Kidney (tissue), 14 donors: ENCODE results near the gene FNBP1. TPM values are rescaled to one million over a fixed set of nuclear protein-coding genes. Genes with fewer than 3 reads are reported as not detected.

ENCODE experiments used
- DNase-seq, 5 donors: peaks; one replicate each; pipeline ENCODE4 v3.0.0-alpha.2; 2013 to 2020
- FAIRE-seq: peaks from 2 replicates; lab custom pipeline; 2012; peaks lifted over from hg19 to GRCh38; lab: Jason Lieb, UNC
- H3K27ac ChIP-seq, 2 donors: one replicate each; pipeline ENCODE4 v1.7.0; 2013; ENCODE audit warnings: low read depth in 2 of 2, low read length in 2 of 2, inconsistent platforms in 1 of 2
- H3K27me3 ChIP-seq: one replicate; pipeline ENCODE4 v1.7.1; 2013; ENCODE audit warnings: low read length, inconsistent platforms; ENCODE audit not compliant: control insufficient read depth, insufficient read depth
- H3K36me3 ChIP-seq, 3 donors: one replicate each; pipeline versions ENCODE4 v1.7.0 to v1.7.1; 2013; ENCODE audit warnings: low read length in 3 of 3, control low read depth in 1 of 3, inconsistent platforms in 1 of 3; ENCODE audit not compliant: insufficient read depth in 3 of 3, control insufficient read depth in 2 of 3
- H3K4me1 ChIP-seq, 3 donors: one replicate each; pipeline versions ENCODE4 v1.7.0 to v1.7.1; 2013; ENCODE audit warnings: low read length in 3 of 3, inconsistent platforms in 1 of 3, low read depth in 1 of 3; ENCODE audit not compliant: control insufficient read depth in 2 of 3, insufficient read depth in 2 of 3
- H3K4me3 ChIP-seq, 3 donors: one replicate each; pipeline versions ENCODE4 v1.7.0 to v1.8.1; 2013; ENCODE audit warnings: low read length in 3 of 3, control low read depth in 1 of 3, inconsistent platforms in 1 of 3
- H3K9ac ChIP-seq, 3 donors: one replicate each; pipeline versions ENCODE4 v1.7.0 to v1.7.1; 2013; ENCODE audit warnings: low read length in 3 of 3, control low read depth in 1 of 3, inconsistent platforms in 1 of 3
- H3K9me3 ChIP-seq, 3 donors: one replicate each; pipeline versions ENCODE4 v1.7.0 to v1.7.1; 2013; ENCODE audit warnings: low read length in 3 of 3, control low read depth in 1 of 3, inconsistent platforms in 1 of 3; ENCODE audit not compliant: control insufficient read depth in 2 of 3, insufficient read depth in 1 of 3
- CTCF ChIP-seq: IDR thresholded peaks from 3 replicates; pipeline ENCODE4 v1.5.1; 2012; ENCODE audit warnings: mild to moderate bottlenecking, moderate library complexity, borderline replicate concordance; ENCODE audit not compliant: insufficient read depth; ENCODE audit errors: extremely low read depth
- intact Hi-C: fragments of 100-400 bp; cut with DNase I; formaldehyde crosslinking; loops from one replicate; pipeline ENCODE4 v1.11.1; 2022
- polyA plus RNA-seq: library from polyadenylated mRNA; stranded (reverse); fragments of 350-450 nt; fragmentation: Illumina TruSeq; extraction: RNeasy Lipid Tissue Mini Kit (QIAGEN cat#74804); gene quantifications from one replicate; pipeline ENCODE4 v1.2.3, GENCODE V29; 2014; ENCODE audit warnings: low read depth, low replicate concordance; ENCODE audit not compliant: insufficient read depth
- total RNA-seq: library from RNA; stranded (reverse); fragmentation: NEBNext Ultra II Directional; extraction: Animal tissue kit (Norgen Biotek cat#: 25700); gene quantifications from one replicate; pipeline ENCODE4 v1.2.1, GENCODE V29; 2021
- donor health status: control.
- donor health status: control.
- donor health status: control.
- donor health status: control.
- donor health status: control.
- donor health status: DM: yes; HTN: yes; CAD: no.
- donor health status: Normal renal cell carcinoma (clear cell type).

FNBP1 gene
- total and polyA plus RNA-seq, 2 donors from 2014 or later, result 9.7 to 51.7 TPM

DNA sequence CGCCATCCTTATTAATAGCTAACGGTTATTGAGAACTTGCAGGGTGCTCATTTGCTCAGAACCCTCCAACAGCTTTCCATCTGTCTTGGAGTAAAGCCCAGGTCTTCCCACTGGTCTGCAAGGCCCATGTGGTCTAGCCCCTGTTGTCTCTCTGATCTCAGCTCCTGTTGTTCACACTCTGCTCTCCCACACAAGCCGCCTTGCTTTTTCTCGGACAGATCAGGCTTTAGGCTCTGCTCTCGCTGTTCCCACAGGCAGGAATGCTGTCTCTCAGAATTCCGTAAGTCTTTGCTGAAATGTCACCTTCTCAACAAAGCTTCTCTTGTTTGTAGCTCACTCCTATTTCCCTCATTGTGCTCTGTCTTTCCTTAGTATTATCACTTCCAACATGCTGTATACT, 45.1 kb upstream of the FNBP1 start:
- Histone ChIP-seq H3K27ac (no peak overlapping the region), H3K4me3 (no peak overlapping the region), H3K4me1 (no peaks in the 10 kb centered on the region), H3K9ac (no peak overlapping the region), H3K36me3 (peaks cover 9 to 18% (median 15%) of the 10 kb centered on the region in 3 donors), H3K27me3 (no peaks in the 10 kb centered on the region), H3K9me3 (no peaks in the 10 kb centered on the region)
- DNase-seq (no peak), FAIRE-seq (no peak)
- intact Hi-C loops, result no loop called here
- TF ChIP-seq CTCF, result no peak

DNA sequence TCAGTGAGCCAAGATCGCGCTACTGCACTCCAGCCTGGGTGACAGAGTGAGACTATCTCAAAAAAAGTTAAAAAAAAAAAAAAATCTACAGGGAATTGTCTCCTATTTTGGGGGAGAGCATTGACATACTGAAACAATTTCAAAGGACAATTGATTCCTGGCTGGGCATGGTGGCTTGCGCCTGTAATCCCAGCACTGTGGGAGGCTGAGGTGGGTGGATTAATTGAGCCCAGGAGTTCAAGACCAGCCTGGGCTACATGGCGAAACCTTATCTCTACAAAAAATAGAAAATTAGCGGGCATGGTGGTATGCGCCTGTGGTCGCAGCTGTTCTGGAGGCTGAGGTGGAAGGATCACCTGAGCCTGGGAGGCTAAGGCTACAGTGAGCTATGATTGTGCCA, 41.3 kb upstream of the FNBP1 start:
- Histone ChIP-seq H3K36me3 (peaks cover 10 to 26% (median 19%) of the 10 kb centered on the region in 3 donors), H3K27ac (no peak overlapping the region), H3K4me1 (no peaks in the 10 kb centered on the region), H3K4me3 (no peak overlapping the region), H3K27me3 (no peaks in the 10 kb centered on the region), H3K9me3 (no peaks in the 10 kb centered on the region), H3K9ac (no peak overlapping the region)
- no peak for DNase-seq
- TF ChIP-seq CTCF, result no peak
- intact Hi-C loops, result no loop called here
- FAIRE-seq, result no peak

DNA sequence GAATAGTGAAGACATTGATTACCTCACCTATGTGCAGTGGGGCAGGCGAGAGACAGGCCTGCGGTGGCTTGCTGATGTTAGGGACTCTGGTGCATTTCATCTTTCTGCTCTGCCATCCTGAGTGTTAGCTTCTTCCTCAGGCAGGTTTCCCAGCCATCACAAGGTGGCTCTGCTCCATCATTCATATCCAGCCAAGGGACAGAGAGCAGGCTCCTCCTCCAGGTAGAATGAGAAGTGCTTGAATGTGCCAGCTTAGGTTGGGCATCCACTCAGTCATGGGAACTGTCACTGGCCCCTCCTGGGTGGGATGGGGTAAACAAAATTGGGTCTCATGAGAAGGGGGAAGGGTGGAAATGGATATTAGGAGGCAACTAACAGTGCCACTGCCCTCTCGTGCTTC, 35.6 kb upstream of the FNBP1 start:
- H3K9me3 ChIP-seq, result no peaks in the 10 kb centered on the region
- H3K4me1 ChIP-seq, result no peaks in the 10 kb centered on the region
- no peak overlapping the region for H3K27ac ChIP-seq
- intact Hi-C loops, result no loop called here
- H3K27me3 ChIP-seq, result no peaks in the 10 kb centered on the region
- peaks cover 9 to 33% (median 23%) of the 10 kb centered on the region in 3 donors for H3K36me3 ChIP-seq
- FAIRE-seq, result no peak
- TF ChIP-seq CTCF, result no peak
- H3K4me3 ChIP-seq, result no peak overlapping the region
- no peak overlapping the region for H3K9ac ChIP-seq
- no peak for DNase-seq

DNA sequence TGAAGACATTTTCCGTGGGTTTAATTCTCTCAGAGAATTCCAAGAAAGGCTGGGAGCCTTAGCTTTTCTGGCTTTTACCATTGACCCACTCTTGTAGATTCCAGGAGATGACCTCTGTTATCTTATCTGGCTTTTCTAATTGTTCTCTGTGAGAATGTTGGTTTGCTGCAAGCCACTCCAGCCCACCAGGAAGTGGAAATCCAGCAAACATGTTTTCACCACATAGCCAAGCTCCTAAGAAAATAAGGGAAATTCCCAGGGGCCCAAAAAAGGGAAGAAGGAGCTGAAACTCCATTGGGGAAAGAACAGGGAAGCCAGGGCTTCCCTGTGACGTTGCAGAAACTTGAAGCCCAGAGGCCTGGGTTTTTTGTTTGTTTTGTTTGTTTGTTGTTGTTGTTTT, 30.4 kb upstream of the FNBP1 start:
- Histone ChIP-seq H3K27ac (no peak overlapping the region), H3K4me3 (no peak overlapping the region), H3K36me3 (peaks cover 3 to 11% (median 9%) of the 10 kb centered on the region in 3 donors), H3K27me3 (no peaks in the 10 kb centered on the region), H3K9ac (no peak overlapping the region), H3K9me3 (no peaks in the 10 kb centered on the region), H3K4me1 (peaks cover 0 to 4% (median 3%) of the 10 kb centered on the region in 3 donors)
- DNase-seq (peak in 2 of 5 donors; percentile 52 to 81), FAIRE-seq (no peak)
- intact Hi-C loops, result no loop called here
- no peak for TF ChIP-seq CTCF
